ENCODE measurements around the gene ABCB9. TPM values are rescaled to one million over a fixed set of nuclear protein-coding genes. Genes with fewer than 3 reads are reported as not detected.
A peak's percentile ranks its signal among the peaks of the same experiment; 100 is the strongest.

ABCB9 gene
- total RNA-seq, 1 donor from 2014 or later = 5.0 TPM

- DNase-seq (ENCODE audit: low read depth in 2 of 2) = no peak
Measured at GRCh38 chr12:122981587-122982476, 15.6 kb upstream of the ABCB9 start.

- DNase-seq (ENCODE audit: low read depth in 2 of 2) = peak; percentile 33 to 53
Measured at GRCh38 chr12:122981036-122981471, 14.8 kb upstream of the ABCB9 start.

- peak; percentile 73 to 79 for DNase-seq (ENCODE audit: low read depth in 2 of 2)
Measured at GRCh38 chr12:122980183-122981035, 14.1 kb upstream of the ABCB9 start, which contains the start of gene ARL6IP4. TSS of gene ARL6IP4 (plus strand) at chr12:122980681. CDS start at chr12:122981140, 459 bp downstream.

GRCh38 chr12:122979908-122980182, 13.6 kb upstream of the ABCB9 start:
- no peak for DNase-seq (ENCODE audit: low read depth in 2 of 2)

- no peak for DNase-seq (ENCODE audit: low read depth in 2 of 2)
Measured at GRCh38 chr12:122979001-122979907, 13.0 kb upstream of the ABCB9 start.

- DNase-seq (ENCODE audit: low read depth in 2 of 2) = no peak
Measured at GRCh38 chr12:122978507-122978955, 12.3 kb upstream of the ABCB9 start.

- DNase-seq (ENCODE audit: low read depth in 2 of 2) = no peak
Measured at GRCh38 chr12:122977655-122978392, 11.6 kb upstream of the ABCB9 start.

- no peak for DNase-seq (ENCODE audit: low read depth in 2 of 2)
Measured at GRCh38 chr12:122977153-122977552, 10.9 kb upstream of the ABCB9 start.

GRCh38 chr12:122976648-122976975, 10.3 kb upstream of the ABCB9 start:
- DNase-seq (ENCODE audit: low read depth in 2 of 2) = no peak

GRCh38 chr12:122975790-122976647, 9.8 kb upstream of the ABCB9 start:
- DNase-seq (ENCODE audit: low read depth in 2 of 2) = no peak

GRCh38 chr12:122974892-122975789, 8.9 kb upstream of the ABCB9 start, which contains the start of gene OGFOD2:
TSS of gene OGFOD2 (plus strand) at chr12:122975244. CDS start at chr12:122975252, 8 bp downstream.
- peak; percentile 89 to 95 for DNase-seq (ENCODE audit: low read depth in 2 of 2)

GRCh38 chr12:122974274-122974891, 8.1 kb upstream of the ABCB9 start:
- DNase-seq (ENCODE audit: low read depth in 2 of 2) = peak; percentile 99

- no peak for DNase-seq (ENCODE audit: low read depth in 2 of 2)
Measured at GRCh38 chr12:122969676-122970075, 3.4 kb upstream of the ABCB9 start.

GRCh38 chr12:122968104-122968503, 1.8 kb upstream of the ABCB9 start:
- DNase-seq (ENCODE audit: low read depth in 2 of 2) = no peak

- DNase-seq (ENCODE audit: low read depth in 2 of 2) = no peak
Measured at GRCh38 chr12:122966743-122967550, 684 bp upstream of the ABCB9 start.

- no peak for DNase-seq (ENCODE audit: low read depth in 2 of 2)
Measured at GRCh38 chr12:122965321-122965751, 927 bp downstream of the ABCB9 start.
